Panc1 (cell line): ENCODE results near the gene ACSM3.

Experiments
- POLR2AphosphoS5 ChIP-seq: IDR thresholded peaks from 2 replicates; pipeline ENCODE4 v1.6.1; 2012; ENCODE audit warnings: mild to moderate bottlenecking, low read depth, low read length, moderate library complexity
- SIN3A ChIP-seq: IDR thresholded peaks from 2 replicates; pipeline ENCODE4 v1.6.1; 2012; ENCODE audit warnings: low read depth, mild to moderate bottlenecking, low read length, moderate library complexity, borderline replicate concordance; ENCODE audit not compliant: insufficient read depth
- TF ChIP-seq, protein P1 (sequence below), 2 experiments: IDR thresholded peaks; 2 replicates each; pipeline ENCODE4 v1.6.1; 2011 to 2012; ENCODE audit warnings: low read depth in 2 of 2, control low read depth in 1 of 2, low read length in 1 of 2, mild to moderate bottlenecking in 1 of 2, moderate library complexity in 1 of 2; ENCODE audit not compliant: insufficient read depth in 1 of 2
- TF ChIP-seq, protein P2 (sequence below): fragments of 450-650 bp; IDR thresholded peaks from 2 replicates; pipeline ENCODE4 v1.5.1; 2017; ENCODE audit warnings: mild to moderate bottlenecking

DNA sequence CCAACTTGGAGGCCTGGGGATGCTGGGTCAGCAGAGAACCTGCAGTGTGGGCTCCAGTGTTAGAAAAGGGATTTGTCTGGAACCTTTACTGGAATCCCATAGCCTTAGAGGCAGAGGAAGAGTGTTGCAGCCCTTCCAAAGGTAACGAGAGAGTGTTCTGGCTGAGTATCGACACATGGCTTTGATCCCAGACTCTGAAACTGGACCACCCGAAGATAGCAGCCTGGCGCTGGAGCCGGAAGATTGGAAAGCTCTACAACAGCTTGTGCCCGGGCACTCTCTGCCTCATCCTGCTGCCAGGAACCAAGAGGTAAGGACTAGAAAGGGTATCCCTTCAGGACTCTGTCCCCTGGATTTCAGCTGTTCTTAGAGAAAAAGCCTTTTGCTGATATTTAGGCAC lies 82.2 kb downstream of the ACSM3 start:
- TF ChIP-seq, protein P1, sequence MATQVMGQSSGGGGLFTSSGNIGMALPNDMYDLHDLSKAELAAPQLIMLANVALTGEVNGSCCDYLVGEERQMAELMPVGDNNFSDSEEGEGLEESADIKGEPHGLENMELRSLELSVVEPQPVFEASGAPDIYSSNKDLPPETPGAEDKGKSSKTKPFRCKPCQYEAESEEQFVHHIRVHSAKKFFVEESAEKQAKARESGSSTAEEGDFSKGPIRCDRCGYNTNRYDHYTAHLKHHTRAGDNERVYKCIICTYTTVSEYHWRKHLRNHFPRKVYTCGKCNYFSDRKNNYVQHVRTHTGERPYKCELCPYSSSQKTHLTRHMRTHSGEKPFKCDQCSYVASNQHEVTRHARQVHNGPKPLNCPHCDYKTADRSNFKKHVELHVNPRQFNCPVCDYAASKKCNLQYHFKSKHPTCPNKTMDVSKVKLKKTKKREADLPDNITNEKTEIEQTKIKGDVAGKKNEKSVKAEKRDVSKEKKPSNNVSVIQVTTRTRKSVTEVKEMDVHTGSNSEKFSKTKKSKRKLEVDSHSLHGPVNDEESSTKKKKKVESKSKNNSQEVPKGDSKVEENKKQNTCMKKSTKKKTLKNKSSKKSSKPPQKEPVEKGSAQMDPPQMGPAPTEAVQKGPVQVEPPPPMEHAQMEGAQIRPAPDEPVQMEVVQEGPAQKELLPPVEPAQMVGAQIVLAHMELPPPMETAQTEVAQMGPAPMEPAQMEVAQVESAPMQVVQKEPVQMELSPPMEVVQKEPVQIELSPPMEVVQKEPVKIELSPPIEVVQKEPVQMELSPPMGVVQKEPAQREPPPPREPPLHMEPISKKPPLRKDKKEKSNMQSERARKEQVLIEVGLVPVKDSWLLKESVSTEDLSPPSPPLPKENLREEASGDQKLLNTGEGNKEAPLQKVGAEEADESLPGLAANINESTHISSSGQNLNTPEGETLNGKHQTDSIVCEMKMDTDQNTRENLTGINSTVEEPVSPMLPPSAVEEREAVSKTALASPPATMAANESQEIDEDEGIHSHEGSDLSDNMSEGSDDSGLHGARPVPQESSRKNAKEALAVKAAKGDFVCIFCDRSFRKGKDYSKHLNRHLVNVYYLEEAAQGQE (IDR thresholded peaks at IDR 0.05; ENCODE audit: insufficient read depth in 1 of 2, low read depth in 2 of 2, low read length in 1 of 2), result no peak
- TF ChIP-seq, protein P2, sequence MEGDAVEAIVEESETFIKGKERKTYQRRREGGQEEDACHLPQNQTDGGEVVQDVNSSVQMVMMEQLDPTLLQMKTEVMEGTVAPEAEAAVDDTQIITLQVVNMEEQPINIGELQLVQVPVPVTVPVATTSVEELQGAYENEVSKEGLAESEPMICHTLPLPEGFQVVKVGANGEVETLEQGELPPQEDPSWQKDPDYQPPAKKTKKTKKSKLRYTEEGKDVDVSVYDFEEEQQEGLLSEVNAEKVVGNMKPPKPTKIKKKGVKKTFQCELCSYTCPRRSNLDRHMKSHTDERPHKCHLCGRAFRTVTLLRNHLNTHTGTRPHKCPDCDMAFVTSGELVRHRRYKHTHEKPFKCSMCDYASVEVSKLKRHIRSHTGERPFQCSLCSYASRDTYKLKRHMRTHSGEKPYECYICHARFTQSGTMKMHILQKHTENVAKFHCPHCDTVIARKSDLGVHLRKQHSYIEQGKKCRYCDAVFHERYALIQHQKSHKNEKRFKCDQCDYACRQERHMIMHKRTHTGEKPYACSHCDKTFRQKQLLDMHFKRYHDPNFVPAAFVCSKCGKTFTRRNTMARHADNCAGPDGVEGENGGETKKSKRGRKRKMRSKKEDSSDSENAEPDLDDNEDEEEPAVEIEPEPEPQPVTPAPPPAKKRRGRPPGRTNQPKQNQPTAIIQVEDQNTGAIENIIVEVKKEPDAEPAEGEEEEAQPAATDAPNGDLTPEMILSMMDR, result no peak
- TF ChIP-seq POLR2AphosphoS5 (no peak), SIN3A (no peak)
